A673 (cell line): ENCODE measurements around the gene SUCLA2. TPM values are rescaled to one million over a fixed set of nuclear protein-coding genes. Genes with fewer than 3 reads are reported as not detected.
A peak's percentile ranks its signal among the peaks of the same experiment; 100 is the strongest.
"Not testable (repeated sequence)": the region's sequence is repeated elsewhere in the genome, so short reads cannot be mapped to it uniquely, and the experiment has no call there.

Experiments
- BruUV-seq: library from RNA; stranded (reverse); fragments of 400-500 nt; replicated peaks from 2 replicates; lab custom pipeline; 2021; lab: Mats Ljungman, UMichigan
- CTCF ChIA-PET: fragments of 300-600 bp; sonication (Branson Sonifier 250); formaldehyde crosslinking; loops from one replicate; lab custom pipeline; 2022; ENCODE audit warnings: antibody characterized with exemption; lab: Charles Lee
- POLR2A ChIA-PET: fragments of 300-600 bp; sonication (Branson Sonifier 250); formaldehyde crosslinking; loops from one replicate; lab custom pipeline; 2022; ENCODE audit warnings: antibody characterized with exemption; ENCODE audit not compliant: low non-redundant PET; lab: Charles Lee
- DNase-seq: peaks from one replicate; pipeline ENCODE4 v3.0.0-alpha.2; 2015; ENCODE audit warnings: low spot score
- H3K27ac ChIP-seq: fragments of 200-600 bp; sonication (generic); 2 replicates; pipeline ENCODE4 v1.5.1; 2016; ENCODE audit warnings: mixed run types, low read depth, mild to moderate bottlenecking, mixed read lengths, antibody characterized with exemption, low read length; ENCODE audit not compliant: poor library complexity, severe bottlenecking
- H3K27me3 ChIP-seq: fragments of 200-600 bp; sonication (generic); replicated peaks from 2 replicates; pipeline ENCODE4 v1.6.1; 2017; ENCODE audit warnings: mixed run types, low read depth, mild to moderate bottlenecking, mixed read lengths, antibody characterized with exemption, low read length; ENCODE audit not compliant: insufficient read depth, poor library complexity
- H3K36me3 ChIP-seq: fragments of 200-600 bp; sonication (generic); 2 replicates; pipeline ENCODE4 v1.6.1; 2016; ENCODE audit warnings: mixed run types, mild to moderate bottlenecking, mixed read lengths, antibody characterized with exemption, low read length; ENCODE audit not compliant: insufficient read depth, poor library complexity, severe bottlenecking
- H3K4me1 ChIP-seq: fragments of 200-600 bp; sonication (generic); 2 replicates; pipeline ENCODE4 v1.6.1; 2017; ENCODE audit warnings: mixed run types, mild to moderate bottlenecking, mixed read lengths, antibody characterized with exemption, low read length; ENCODE audit not compliant: insufficient read depth, poor library complexity, severe bottlenecking
- H3K4me3 ChIP-seq: fragments of 200-600 bp; sonication (generic); 2 replicates; pipeline ENCODE4 v1.5.1; 2016; ENCODE audit warnings: low read depth, mixed run types, mild to moderate bottlenecking, mixed read lengths, low read length; ENCODE audit not compliant: poor library complexity, severe bottlenecking
- H3K9me3 ChIP-seq: fragments of 200-600 bp; sonication (generic); 2 replicates; pipeline ENCODE4 v1.6.1; 2016; ENCODE audit warnings: mixed run types, low read depth, mild to moderate bottlenecking, mixed read lengths, antibody characterized with exemption, low read length; ENCODE audit not compliant: poor library complexity, severe bottlenecking
- EZH2 ChIP-seq: fragments of 200-600 bp; sonication (generic); IDR thresholded peaks from 2 replicates; pipeline ENCODE4 v1.6.1; 2017; ENCODE audit warnings: borderline replicate concordance, low read depth, mild to moderate bottlenecking, mixed read lengths, antibody characterized with exemption, low read length; ENCODE audit not compliant: poor library complexity, severe bottlenecking
- intact Hi-C: fragments of 100-400 bp; cut with micrococcal nuclease; formaldehyde crosslinking; loops from one replicate; pipeline ENCODE4 v1.10.0; 2022; ENCODE audit not compliant: unreplicated experiment
- total RNA-seq: library from RNA; stranded (reverse); gene quantifications from 2 replicates; pipeline ENCODE4 v1.2.3, GENCODE V29; 2021
- TF ChIP-seq, protein P1 (sequence below): fragments of 300-800, 200-600 bp; sonication (generic); conservative IDR thresholded peaks from 2 replicates; pipeline ENCODE4 v1.5.1; 2017; ENCODE audit warnings: low read depth, mild to moderate bottlenecking, antibody characterized with exemption, low read length, moderate library complexity, mixed read lengths

Gene SUCLA2
- total RNA-seq, 1 experiment from 2014 or later, result 36.6 TPM

DNA sequence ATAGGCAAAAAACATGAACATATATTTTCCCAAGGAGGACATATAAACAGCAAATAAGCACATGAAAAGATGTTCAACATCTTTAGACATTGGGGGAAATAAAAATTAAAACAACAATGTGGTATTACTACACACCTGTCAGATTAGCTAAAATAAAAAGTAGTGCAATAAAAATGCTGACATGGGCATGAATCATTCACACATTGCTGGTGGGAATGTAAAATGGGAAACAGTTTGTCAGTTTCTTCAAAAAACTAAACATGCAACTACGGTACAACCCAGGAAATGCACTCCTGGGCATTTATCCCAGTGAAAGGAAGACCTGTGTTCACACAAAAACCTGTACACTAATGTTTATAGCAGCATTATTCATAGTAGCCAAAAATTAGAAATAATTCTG lies 5.3 kb upstream of the SUCLA2 start:
- Histone ChIP-seq H3K27ac (no peak overlapping the region), H3K27me3 (no peaks in the 10 kb centered on the region)

DNA sequence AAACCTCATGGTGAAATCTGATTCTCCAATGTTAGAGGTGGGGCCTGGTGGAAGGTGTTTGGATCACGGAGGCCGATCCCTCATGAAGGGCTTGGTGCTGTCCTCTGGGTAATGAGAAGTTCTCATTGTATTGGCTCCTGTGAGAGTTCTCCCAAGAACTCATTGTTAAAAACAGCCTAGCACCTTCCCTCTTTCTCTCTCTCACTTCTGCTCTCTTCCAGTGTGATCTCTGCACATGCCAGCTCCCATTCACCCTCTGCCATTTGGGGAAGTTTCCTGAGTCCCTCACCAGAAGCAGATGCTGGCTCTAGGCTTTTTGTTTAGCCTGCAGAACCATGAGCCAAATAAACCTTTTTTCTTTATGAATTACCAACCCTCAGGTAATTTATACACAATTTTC lies 3.1 kb upstream of the SUCLA2 start:
- intact Hi-C loops, result no loop called here

More for the DNA sequence above, 5.3 kb upstream of the SUCLA2 start:
- H3K9me3 ChIP-seq, result no peaks in the 10 kb centered on the region
- H3K4me3 ChIP-seq, result no peak overlapping the region
- BruUV-seq, result no TSS peak
- H3K4me1 ChIP-seq, result peaks cover 4% of the 10 kb centered on the region
- no peak for TF ChIP-seq EZH2
- TF ChIP-seq, protein P1, sequence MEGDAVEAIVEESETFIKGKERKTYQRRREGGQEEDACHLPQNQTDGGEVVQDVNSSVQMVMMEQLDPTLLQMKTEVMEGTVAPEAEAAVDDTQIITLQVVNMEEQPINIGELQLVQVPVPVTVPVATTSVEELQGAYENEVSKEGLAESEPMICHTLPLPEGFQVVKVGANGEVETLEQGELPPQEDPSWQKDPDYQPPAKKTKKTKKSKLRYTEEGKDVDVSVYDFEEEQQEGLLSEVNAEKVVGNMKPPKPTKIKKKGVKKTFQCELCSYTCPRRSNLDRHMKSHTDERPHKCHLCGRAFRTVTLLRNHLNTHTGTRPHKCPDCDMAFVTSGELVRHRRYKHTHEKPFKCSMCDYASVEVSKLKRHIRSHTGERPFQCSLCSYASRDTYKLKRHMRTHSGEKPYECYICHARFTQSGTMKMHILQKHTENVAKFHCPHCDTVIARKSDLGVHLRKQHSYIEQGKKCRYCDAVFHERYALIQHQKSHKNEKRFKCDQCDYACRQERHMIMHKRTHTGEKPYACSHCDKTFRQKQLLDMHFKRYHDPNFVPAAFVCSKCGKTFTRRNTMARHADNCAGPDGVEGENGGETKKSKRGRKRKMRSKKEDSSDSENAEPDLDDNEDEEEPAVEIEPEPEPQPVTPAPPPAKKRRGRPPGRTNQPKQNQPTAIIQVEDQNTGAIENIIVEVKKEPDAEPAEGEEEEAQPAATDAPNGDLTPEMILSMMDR, result no peak
- DNase-seq, result no peak
- POLR2A ChIA-PET, result interaction anchor here (0.5 kb wide), 1 partner anchor 98 kb away, joined by 3 read pairs; no protein-coding TSS in a partner anchor
- intact Hi-C loops, result no loop called here
- no peaks in the 10 kb centered on the region for H3K36me3 ChIP-seq
- CTCF ChIA-PET, result no interaction called here

DNA sequence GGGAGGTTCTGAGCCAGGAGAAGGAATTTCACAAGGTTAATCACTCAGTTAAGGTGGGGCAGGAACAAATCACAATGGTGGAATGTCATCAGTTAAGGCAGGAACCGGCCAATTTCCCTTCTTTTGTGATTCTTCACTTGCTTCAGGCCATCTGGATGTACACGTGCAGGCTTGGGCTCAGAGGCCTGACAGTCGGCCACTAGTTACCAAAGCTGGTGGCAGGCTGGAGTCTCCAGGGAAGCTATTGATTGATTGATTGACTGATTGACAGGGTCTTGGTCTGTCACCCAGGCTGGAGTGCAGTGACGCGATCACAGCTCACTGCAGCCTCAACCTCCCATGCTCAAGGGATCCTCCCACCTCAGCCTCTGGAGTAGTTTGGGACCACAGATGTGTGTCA lies 926 bp upstream of the SUCLA2 start:
- intact Hi-C loops, DNase-seq, H3K27me3 ChIP-seq, CTCF ChIA-PET, BruUV-seq, POLR2A ChIA-PET, H3K36me3 ChIP-seq, H3K9me3 ChIP-seq, H3K4me3 ChIP-seq, H3K27ac ChIP-seq: not testable (repeated sequence)
- H3K4me1 ChIP-seq, result peaks cover 11% of the 10 kb centered on the region

More for the DNA sequence above, 3.1 kb upstream of the SUCLA2 start:
- no peaks in the 10 kb centered on the region for H3K9me3 ChIP-seq
- H3K36me3 ChIP-seq, result no peaks in the 10 kb centered on the region
- H3K27ac ChIP-seq, result no peak overlapping the region
- peaks cover 11% of the 10 kb centered on the region for H3K4me1 ChIP-seq
- DNase-seq, result no peak
- H3K4me3 ChIP-seq, result no peak overlapping the region
- no peaks in the 10 kb centered on the region for H3K27me3 ChIP-seq
- TF ChIP-seq, protein P1, result no peak
- no peak for TF ChIP-seq EZH2
- ChIA-PET POLR2A (no interaction called here), CTCF (no interaction called here)
- no TSS peak for BruUV-seq

DNA sequence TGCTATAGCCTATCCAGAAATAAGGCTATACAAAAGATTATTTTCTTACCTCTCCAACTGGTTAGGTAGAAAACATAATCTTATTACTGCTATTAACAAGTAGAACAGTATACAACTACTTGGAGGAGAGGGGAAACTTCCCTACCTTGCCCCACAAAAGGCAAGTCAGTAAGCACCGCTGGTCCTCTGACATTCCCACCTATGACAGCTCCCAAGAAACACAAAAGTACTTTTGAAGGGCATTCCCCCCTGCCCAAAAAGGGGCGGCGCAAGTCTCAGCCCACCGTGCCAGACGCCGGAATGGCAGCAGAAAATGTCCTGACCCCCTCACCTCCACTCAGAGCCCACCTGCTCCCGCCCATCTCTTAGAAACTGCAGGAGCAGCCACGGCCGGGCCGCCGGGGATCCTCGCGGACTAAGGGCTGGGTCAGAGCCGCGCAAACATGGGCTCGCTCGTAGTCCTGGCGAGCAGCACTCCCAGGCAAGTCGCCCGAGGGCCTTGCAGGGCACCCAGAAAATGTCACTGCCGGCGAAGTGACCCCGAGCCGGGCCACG lies 437 bp downstream of the SUCLA2 start:
- no TSS peak for BruUV-seq
- H3K9me3 ChIP-seq, result no peaks in the 10 kb centered on the region
- peaks cover 6% of the 10 kb centered on the region for H3K36me3 ChIP-seq
- ChIA-PET POLR2A (no interaction called here), CTCF (no interaction called here)
- peaks cover 11% of the 10 kb centered on the region for H3K4me1 ChIP-seq
- no peaks in the 10 kb centered on the region for H3K27me3 ChIP-seq
- TF ChIP-seq, protein P1, result no peak
- TF ChIP-seq EZH2, result no peak
- no peak for DNase-seq
- peak overlapping the region; percentile 86 for H3K27ac ChIP-seq
- H3K4me3 ChIP-seq, result peak overlapping the region; percentile 85
- intact Hi-C loops, result no loop called here
